ENCODE measurements around the gene COL4A1. TPM values are rescaled to one million over a fixed set of nuclear protein-coding genes. Genes with fewer than 3 reads are reported as not detected.

COL4A1 gene
- polyA plus RNA-seq (2014; cell fraction: cytosol; rRNA removed) = 47.5 and 48.2 TPM in 2 replicates
- 44.8 and 49.1 TPM in 2 replicates for polyA plus RNA-seq (2014; cell fraction: nucleus; rRNA removed)

- DNase-seq (ENCODE audit: low spot score) = peak; percentile 53
Measured at GRCh38 chr13:110306960-110307766, at the start of gene COL4A1, which contains the start of gene COL4A2. TSS of gene COL4A1 (minus strand) at chr13:110307157. CDS start at chr13:110307027, 130 bp downstream. TSS of gene COL4A2 (plus strand) at chr13:110307284. CDS start at chr13:110307904, 620 bp downstream.

GRCh38 chr13:110356362-110356761 is 49.4 kb upstream of the COL4A1 start:
- DNase-seq (ENCODE audit: low spot score) = no peak

- no peak for DNase-seq (ENCODE audit: low spot score)
Measured at GRCh38 chr13:110354715-110355473, 47.9 kb upstream of the COL4A1 start.

GRCh38 chr13:110354123-110354627 is 47.2 kb upstream of the COL4A1 start:
- DNase-seq (ENCODE audit: low spot score) = no peak

- no peak for DNase-seq (ENCODE audit: low spot score)
Measured at GRCh38 chr13:110353339-110353977, 46.5 kb upstream of the COL4A1 start.

- DNase-seq (ENCODE audit: low spot score) = no peak
Measured at GRCh38 chr13:110352735-110353134, 45.8 kb upstream of the COL4A1 start.

GRCh38 chr13:110351636-110352420 is 44.9 kb upstream of the COL4A1 start:
- no peak for DNase-seq (ENCODE audit: low spot score)

- no peak for DNase-seq (ENCODE audit: low spot score)
Measured at GRCh38 chr13:110350509-110350908, 43.6 kb upstream of the COL4A1 start.

- no peak for DNase-seq (ENCODE audit: low spot score)
Measured at GRCh38 chr13:110350049-110350448, 43.1 kb upstream of the COL4A1 start.

GRCh38 chr13:110349239-110349638 is 42.3 kb upstream of the COL4A1 start:
- no peak for DNase-seq (ENCODE audit: low spot score)

GRCh38 chr13:110348309-110349105 is 41.5 kb upstream of the COL4A1 start:
- no peak for DNase-seq (ENCODE audit: low spot score)

GRCh38 chr13:110347535-110348308 is 40.8 kb upstream of the COL4A1 start:
- no peak for DNase-seq (ENCODE audit: low spot score)

GRCh38 chr13:110347088-110347487 is 40.1 kb upstream of the COL4A1 start:
- no peak for DNase-seq (ENCODE audit: low spot score)

- no peak for DNase-seq (ENCODE audit: low spot score)
Measured at GRCh38 chr13:110346661-110347067, 39.7 kb upstream of the COL4A1 start.

GRCh38 chr13:110345701-110346100 is 38.7 kb upstream of the COL4A1 start:
- no peak for DNase-seq (ENCODE audit: low spot score)

- DNase-seq (ENCODE audit: low spot score) = no peak
Measured at GRCh38 chr13:110345266-110345665, 38.3 kb upstream of the COL4A1 start.

GRCh38 chr13:110344320-110344719 is 37.4 kb upstream of the COL4A1 start:
- DNase-seq (ENCODE audit: low spot score) = no peak

GRCh38 chr13:110343241-110343865 is 36.4 kb upstream of the COL4A1 start:
- no peak for DNase-seq (ENCODE audit: low spot score)

GRCh38 chr13:110342474-110342873 is 35.5 kb upstream of the COL4A1 start:
- no peak for DNase-seq (ENCODE audit: low spot score)
